SKM-1 treated with dmso at 0.1 percent for 144 hours (cell line): ENCODE data around the gene PMVK.

Experiments used
- DNase-seq: peaks from one replicate; lab custom pipeline; 2025; ENCODE audit not compliant: unreplicated experiment; lab: John Stamatoyannopoulos, UW

PMVK gene

DNA sequence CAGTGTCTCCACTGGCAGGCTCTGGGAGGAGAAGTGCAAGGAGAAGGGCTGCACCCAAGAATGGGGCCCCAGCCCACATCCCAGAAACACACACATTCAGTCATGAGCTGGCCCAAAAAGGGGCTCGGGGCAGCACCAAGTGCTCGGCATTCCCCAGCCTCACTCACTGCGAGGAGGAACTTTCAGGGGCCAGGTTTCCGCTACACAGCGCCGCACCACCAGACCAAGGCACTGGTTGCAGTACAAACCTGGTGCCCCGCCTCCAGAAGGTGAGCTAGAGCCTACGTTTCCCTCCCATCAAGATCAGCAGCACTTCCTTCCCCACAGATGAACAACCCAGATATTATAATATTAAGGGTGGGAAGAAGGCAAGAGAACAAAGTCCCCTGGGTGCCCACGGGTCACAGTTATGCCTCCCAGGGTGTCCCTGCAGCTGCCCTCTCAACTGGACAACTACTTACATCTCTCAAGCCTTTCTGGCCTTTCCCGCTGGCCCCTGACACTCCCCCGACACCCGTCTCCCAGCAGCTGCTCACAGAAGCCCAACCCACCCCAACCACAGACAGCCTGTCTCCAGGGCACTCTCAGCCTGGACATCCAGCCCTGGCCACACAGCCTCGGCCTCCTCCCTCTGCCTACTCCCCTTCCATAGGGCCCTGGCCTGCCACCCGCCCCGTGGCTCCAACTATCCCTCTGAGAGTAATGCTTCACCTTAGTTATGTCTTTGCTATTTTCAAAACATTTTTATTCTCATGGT is 15.6 kb upstream of the PMVK start:
- no peak for DNase-seq

DNA sequence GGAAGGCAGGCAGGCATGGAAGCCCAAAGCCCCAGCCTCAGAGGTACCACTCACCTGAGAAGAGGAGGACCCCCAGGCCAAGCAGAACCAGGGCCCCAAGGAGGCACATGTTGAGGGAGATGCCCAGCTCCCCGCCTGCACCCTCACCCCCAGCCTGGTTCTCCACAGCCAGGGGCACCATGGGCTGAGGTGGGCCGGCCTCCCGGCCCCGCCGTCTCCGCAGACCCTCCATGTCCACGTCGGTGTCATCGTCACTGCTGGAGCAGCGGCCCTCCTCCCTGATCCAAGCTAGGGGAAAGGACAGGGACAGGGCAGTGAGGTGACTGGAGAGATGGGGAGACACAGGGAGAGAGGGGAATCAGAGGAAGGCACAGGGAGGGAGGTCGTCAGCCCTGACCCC is 11.6 kb upstream of the PMVK start:
- DNase-seq: no peak

DNA sequence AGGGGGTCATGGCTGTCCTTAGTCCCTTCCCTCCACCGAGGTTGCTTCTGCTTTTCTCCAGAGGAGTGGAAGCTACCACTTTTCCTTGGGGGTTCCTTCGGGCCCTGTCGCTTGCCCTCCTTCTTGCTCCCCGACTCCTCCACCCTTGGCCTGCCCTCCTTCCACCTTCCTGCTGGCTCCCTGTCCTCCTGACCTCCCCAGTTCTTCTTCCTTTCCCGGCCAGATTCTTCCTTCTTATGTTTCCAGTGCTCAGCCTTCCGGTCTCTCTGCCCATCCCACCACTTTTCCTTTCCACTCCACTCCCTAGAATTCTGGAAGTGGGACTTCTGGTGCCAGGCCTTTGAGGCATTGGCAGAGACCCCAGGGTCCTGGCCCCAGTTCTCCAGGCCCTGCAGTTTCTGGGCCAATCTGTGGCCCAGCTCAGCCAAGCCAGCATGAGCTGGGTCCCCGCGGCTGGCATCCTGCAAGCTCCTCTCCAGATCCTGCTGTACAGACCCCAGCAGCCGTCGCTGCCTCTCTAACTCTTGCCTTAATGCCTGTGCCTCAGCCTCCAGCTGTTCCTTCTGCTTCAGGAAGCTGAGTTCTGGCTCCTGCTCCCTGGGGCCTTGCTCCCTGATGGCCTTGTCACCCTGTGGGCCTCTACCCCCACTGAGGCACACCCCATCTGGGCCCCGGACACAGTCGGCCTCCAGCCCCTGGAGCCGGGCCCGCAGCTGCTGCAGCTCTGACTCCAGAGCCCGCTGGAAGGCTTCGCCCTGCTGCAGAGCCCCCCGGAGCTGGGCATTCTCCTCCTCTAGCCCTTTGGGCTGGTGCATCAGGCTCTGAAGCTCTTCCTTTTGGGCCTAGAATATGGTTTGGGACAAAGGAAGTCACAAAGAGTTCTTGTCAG is 9.7 kb upstream of the PMVK start:
- DNase-seq: no peak

- DNase-seq: no peak
Observed at GRCh38 chr1:154945160-154945961, 8.8 kb upstream of the PMVK start.

- DNase-seq: no peak
Observed at GRCh38 chr1:154944401-154945159, 8.1 kb upstream of the PMVK start.

DNA sequence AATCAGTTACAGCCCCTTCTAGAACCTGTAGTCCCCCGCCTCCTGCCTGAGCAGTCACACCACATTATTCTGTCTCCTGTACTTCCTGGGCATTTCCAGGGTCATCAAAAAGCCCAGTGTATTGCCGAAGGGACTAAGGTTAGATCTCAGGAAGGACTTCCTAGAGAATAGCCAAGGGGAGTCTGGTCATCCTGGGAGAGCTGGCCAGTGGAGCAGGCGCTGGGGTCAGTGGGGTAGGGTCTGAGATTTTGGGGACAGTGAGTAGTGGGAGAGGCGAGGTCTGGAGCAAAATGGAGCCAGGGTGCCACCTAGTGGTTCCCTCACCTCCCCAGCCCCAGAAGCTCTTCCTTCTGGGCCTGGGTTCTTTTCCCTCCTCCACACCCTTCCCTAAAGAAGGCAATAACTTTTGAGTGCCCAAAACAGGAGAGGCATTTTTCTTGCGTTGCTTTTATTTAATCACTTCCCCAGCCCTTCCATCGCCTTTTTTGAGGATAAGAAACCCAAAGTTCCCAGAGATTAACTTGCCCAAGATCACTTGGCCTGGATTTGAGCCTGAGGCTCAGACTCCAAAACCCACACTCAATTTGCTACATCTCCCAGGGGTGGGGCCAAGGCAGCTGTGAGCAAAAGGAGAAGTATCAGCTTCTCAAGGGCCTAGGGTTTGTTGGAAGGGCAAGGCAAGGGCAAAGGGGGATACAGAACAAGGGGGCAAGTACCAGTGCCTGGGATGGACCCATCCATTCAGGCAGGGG is 7.3 kb upstream of the PMVK start:
- DNase-seq: peak; percentile 83

- no peak for DNase-seq
Observed at GRCh38 chr1:154941333-154942013, 5.0 kb upstream of the PMVK start.

GRCh38 chr1:154940651-154941194 is 4.2 kb upstream of the PMVK start:
- no peak for DNase-seq

- DNase-seq: no peak
Observed at GRCh38 chr1:154940213-154940560, 3.7 kb upstream of the PMVK start.

GRCh38 chr1:154938604-154939399 is 2.3 kb upstream of the PMVK start:
- no peak for DNase-seq

GRCh38 chr1:154937988-154938386 is 1.5 kb upstream of the PMVK start:
- DNase-seq: no peak

- peak; percentile 94 for DNase-seq
Observed at GRCh38 chr1:154937085-154937987, 817 bp upstream of the PMVK start.

GRCh38 chr1:154935749-154936554 is 567 bp downstream of the PMVK start:
- DNase-seq: no peak

- no peak for DNase-seq
Observed at GRCh38 chr1:154934358-154934948, 2.1 kb downstream of the PMVK start.

- DNase-seq: no peak
Observed at GRCh38 chr1:154931940-154932487, 4.5 kb downstream of the PMVK start.

GRCh38 chr1:154926201-154926600 is 10.3 kb downstream of the PMVK start:
- DNase-seq: no peak
